NCI-H82 (cell line): ENCODE measurements around the gene RICTOR.
"Not testable (repeated sequence)": the region's sequence is repeated elsewhere in the genome, so short reads cannot be mapped to it uniquely, and the experiment has no call there.

Experiments used
- DNase-seq: peaks from one replicate; lab custom pipeline; 2025; lab: John Stamatoyannopoulos, UW

Gene RICTOR

DNA sequence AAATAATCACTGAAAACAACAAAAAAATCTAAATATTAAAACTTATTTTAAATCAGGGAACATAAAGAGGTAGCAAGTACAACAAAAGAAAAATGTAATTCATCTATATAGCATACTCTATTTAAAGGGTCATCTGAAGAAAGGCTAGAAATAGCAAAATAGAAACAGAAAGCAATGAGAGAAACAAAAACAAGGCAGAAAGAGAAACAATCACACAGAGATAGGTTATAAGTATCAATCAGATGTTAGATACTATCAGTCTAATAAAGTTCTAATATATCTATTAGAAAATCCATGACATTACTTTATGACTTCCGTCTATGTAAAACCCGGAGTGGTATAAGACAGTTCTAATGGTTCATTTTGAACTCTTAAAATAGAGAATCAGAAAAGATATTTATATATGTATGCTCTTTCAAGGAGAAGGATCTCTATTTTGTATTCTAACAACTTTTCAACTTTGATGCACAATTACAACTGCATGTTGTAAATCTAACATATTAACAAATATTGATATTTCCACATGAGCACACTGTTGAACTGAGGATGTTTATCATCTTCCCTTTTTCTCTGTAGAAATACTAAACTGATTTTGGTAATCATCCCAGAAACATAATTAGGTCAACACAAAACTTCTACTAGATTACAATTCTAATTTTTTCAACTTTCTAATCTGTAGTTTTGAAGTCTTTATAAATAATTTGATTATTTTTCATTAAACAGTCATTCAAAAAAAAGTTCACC lies 15.8 kb downstream of the RICTOR start:
- no peak for DNase-seq

DNA sequence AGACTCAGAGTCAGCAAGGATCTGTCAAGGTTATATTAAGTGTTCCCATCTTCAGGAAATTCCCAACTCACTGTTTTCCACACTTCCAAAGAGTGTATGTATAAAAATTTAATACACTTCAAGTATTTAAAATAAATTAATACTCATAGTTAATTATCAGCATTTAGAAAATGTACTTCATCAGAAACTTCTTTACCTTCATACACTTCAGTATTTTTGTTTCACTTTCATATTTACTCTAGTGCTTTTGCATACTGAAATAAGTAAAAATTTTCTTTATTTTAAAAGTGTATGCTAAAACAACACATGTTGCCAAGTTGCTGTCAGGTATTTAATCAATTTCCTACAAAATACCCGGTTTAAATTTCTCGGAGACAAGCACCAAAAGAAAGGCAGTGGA lies 16.5 kb downstream of the RICTOR start:
- no peak for DNase-seq

DNA sequence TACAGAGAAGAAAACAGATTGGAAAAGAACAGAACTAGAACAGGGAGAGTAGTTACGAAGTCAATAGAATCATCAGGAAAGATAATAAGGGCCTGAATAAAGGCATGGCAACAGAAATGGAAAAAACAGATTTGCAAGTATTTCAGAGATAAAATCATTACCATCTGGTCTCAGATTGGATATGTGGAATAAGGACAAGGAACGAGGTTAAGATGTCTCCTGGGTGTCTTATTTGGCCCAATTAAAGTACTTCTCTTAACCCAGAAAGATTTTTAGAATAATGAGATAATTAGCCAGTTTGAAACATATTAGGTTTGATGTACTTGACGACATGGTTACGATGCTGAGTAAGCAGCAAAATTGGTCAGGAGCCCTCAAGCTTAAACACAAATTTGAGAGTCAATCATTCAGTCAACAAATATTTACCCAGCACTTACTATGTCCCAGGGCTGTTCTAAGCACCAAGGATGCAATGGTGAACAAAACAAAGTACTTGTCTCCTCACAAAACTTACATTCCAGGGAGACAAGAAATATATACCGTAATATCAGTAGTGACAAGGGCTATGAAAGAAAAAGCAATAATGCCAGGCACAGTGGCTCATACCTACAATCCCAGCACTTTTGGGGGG lies 18.3 kb downstream of the RICTOR start:
- no peak for DNase-seq

DNA sequence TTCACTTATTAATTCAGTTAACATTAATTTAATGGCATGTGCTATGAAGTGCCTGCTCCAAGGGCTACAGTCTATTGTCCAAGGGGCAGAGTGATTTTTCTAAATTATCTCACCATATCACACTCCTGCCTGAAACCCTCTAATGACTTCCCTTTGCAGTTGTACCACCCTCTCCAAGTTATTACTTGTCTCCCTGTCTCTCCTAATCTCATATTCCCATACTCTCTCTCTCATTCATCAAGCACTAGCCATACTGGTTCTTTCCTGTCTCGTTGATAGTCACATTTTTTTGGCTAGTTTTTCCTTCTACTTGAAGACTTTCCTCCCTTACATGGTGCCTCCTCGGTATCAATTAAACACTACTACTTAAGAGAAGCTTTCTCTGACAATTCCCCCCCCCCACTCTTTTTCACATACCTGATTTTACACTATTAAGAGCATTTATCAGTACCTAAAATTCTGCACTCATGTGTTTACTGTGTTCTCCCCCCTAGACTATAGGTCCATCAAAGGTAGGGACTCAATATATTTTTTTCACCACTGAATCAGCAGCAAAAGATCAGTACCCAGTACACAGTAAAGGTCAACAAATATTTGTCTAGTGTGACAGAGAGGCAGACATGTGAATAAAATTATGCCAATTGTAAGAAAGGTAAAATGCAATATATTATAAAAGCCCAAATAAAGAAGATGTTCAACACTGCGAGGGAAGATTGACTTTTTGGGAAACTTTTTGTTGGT lies 19.0 kb downstream of the RICTOR start:
- no peak for DNase-seq

DNA sequence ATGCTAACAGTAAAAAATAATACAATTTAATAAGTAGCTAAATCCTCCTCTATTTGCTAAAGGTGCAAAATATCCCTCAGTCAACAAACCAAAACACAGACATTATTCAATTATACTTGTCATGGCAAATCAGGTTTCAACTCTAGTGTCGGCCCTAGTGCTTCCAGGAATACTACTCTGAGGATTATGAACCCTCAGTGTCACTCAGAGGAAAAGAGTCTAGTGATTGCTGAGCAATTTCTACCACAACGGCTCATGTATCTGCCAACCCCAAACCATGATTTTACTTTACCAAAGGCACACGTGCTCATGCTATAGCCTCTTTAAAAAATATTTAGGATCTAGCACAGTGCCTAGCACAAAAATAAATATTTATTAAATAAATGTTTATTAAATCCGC lies 21.0 kb downstream of the RICTOR start:
- DNase-seq: no peak

DNA sequence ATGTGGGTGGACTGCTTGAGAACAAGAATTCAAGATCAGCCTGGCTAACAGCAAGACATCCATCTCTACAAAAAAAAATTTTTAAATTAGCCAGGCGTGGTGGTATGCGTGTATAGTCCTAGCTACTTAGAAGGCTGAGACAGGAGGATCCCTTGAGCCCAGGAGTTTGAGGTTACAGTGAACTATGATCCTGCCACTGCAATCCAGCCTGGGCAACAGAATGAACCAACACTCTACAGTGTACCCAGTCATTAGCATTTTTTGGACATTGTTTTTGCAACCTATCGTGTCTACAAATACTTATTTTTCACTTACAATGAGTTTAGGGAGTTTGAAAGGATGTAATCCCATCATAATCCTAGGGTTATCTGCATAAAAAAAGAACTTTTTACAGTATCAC lies 22.1 kb downstream of the RICTOR start:
- DNase-seq: no peak

DNA sequence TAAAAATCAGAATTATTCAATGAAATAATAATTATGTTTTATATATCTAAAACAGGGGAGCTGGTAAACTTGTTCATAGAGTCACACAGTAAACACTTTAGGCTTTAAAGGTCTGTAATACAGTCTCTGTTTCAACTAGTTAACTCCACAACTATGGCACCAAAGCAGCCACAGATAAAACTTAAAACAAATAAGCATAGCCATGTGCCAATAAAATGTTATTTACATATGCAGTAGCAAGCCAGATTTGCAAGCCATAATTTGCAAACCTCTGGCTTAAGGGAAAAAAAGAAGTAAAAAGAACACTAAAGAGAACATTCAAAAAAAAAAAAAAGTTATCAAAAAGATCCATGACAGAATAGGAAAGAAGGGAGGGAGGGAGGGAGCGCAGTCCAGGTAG lies 24.9 kb downstream of the RICTOR start:
- DNase-seq: no peak

DNA sequence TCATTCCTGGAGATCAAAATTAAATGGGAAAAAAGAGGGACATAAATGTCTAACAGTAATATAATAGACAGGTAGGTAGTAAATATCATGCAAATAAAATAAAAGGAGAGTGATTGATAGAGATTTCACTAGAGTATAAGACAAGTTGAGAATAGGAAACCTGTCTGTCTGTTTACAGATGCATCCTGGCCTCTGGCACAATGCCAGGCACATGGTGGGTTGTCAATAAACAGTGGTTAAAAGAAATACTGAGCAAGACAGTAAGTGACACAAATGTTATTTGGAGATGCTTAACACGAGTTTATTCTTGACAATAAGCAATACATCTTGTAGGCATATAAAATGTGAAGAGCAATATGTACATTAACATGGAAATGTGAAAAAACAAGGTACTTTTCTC lies 33.3 kb downstream of the RICTOR start:
- peak; percentile 2 for DNase-seq

DNA sequence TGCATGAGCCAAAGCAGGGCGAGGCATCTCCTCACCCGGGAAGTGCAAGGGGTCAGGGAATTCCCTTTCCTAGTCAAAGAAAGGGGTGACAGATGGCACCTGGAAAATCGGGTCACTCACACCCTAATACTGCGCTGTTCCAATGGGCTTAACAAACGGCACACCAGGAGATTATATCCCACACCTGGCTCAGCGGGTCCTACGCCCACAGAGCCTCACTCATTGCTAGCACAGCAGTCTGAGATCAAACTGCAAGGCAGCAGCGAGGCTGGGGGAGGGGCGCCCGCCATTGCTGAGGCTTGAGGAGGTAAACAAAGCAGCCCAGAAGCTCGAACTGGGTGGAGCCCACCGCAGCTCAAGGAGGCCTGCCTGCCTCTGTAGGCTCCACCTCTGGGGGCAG lies 39.7 kb downstream of the RICTOR start:
- not testable (repeated sequence) for DNase-seq

DNA sequence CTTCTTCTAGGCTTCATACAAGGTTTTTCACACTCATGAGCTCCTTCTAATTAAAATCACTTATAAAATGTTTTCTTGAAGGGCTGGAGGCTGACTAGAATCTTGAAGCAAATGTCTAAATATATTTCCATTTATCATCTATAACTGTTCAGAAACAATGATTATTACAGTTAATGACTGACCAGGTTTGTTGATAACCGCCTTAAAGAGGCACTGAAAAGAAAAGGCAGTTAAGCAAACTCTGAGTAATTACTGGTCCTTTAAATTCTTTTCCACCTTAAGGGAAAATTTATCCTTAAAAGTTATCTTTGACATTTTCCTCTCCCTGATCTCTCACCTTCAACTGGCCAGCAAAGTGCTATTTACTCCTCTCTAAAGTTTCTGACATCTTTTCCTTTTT lies 43.2 kb downstream of the RICTOR start:
- no peak for DNase-seq

DNA sequence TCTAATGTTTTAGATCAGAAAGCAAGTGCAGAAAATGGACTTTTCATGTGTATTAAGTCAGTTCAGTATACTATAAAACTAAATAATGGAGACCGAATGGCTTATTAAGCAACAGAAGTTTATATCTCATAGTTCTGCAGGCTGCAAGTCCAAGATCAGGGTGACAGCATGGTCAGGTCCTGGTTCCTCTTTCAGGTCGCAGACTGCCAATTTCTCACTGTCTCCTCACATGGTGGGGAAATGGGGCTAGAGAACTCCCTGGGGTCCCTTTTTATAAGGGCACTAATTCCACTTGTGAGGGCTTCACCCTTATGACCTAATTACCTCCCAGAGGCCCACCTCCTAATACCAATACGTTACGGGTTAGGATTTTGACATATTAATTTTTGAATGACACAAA lies 48.7 kb downstream of the RICTOR start:
- no peak for DNase-seq

DNA sequence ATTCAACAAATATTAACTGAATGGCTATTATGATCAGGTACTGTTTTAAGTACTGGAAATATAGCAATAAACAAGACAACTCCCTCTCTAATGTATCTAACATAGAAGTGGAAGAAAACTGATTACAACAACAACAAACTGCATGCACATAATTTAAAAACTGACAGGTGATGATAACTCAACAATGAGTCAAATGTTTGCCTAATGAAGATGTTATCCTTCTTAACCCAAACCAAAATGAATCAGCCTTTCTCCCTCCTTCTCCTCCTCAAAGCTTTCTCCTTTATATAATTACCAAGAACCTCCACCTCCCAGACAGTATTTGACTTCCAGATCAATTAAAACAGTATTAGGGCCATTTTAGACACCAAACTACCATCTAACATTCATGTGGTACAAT lies 49.3 kb downstream of the RICTOR start:
- DNase-seq: no peak

DNA sequence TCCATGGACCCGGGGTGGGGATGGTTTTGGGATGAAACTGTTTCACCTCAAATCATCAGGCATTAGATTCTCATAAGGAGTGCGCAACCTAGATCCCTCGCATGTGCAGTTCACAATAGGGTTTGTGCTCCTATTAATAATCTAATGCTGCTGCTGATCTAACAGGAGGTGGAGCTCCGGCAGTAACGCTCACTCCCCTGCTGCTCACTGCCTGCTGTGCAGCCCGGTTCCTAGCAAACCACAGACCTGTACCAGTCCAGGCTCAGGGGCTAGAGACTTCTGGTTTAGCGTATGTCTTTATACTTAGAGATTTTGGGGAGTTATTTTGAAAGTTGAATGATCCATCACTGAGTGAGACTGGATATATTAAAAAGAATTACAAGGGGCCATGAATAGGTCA lies 50.2 kb downstream of the RICTOR start:
- peak; percentile 32 for DNase-seq

DNA sequence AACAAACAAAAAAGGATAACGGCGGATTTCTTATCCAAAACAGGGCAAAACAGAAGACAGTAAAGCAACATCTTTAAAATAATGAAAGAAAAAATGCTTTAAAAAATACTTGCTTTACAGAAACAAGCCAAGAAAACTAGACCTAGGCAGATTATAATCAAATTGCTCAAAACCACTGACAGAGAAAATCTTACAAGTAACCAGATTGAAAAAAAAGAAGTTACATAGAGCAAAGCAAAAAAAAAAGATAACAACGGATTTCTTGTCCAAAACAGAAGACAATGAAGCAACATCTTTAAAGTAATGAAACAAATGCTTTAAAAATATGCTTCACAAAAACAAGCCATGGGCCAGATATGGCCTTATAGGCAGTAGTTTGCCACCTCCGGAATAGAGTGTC lies 51.1 kb downstream of the RICTOR start:
- DNase-seq: no peak

DNA sequence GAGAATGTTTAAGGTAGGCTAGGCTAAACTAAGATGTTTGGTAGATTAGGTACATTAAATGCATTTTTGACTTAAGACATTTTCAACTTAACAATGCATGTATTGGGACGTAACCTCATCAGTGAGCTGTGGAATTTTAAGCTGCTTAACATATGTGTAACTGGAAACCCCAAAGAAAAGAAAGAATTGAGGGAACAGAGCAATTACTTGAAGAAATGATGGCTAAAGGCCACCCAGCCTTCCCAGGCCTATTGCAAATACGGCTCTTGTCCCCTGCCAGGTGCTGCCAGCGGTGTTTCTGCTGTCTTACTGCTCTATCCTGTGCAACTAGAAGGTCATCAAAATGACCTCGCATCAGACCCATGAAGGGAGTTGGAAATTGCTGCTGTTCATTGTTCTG lies 52.0 kb downstream of the RICTOR start:
- DNase-seq: no peak

DNA sequence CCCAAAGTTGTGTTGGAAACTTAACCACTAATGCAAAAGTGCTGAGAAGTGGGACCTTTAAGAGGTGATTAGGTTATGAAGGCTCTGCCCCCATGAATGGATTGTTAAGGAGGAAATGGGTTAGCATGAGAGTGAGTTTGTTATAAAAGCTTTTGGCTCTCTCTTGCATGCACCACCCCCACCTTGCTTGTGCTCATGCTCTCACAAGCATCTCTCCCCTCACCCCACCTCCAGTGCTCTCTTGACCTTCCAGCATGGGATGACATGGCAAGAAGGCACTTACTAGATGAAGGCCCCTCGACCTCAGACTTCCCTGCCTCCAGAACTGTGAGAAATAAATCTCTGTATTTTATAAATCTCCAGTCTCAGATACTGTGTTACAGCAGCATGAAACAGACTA lies 52.8 kb downstream of the RICTOR start:
- DNase-seq: no peak

DNA sequence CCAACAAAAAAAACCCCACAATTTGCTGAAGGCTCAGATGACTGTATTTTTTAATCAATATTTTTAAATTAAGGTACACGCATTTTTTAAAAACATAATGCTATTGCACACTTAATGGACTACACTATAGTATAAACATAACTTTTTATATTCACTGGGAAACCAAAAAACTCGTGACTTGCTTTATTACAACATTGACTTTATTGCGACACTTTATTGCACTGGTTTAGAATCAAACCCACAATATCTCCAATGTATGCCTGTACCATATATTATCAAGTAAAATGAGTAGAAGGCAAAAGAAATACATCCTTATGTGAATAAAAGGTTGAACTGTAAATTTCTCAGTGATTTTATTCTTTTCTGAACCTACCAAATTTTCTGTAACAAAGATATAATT lies 53.7 kb downstream of the RICTOR start:
- no peak for DNase-seq

DNA sequence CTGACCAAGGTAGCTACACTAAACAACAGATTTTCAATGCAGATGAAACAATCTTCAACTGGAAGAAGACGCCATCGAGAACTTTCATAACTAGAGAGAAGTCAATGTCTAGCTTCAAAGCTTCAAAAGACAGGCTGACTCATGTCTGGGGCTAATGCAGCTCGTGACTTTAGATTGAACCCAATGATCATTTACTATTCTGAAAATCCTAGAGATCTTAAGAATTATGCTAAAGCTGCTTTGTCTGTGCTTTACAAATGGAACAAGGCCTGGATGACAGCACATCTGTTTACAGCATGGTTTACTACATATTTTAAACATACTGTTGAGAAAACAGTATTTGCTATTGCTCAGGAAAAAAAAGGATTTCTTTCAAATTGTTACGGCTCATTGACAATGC lies 54.9 kb downstream of the RICTOR start:
- no peak for DNase-seq

DNA sequence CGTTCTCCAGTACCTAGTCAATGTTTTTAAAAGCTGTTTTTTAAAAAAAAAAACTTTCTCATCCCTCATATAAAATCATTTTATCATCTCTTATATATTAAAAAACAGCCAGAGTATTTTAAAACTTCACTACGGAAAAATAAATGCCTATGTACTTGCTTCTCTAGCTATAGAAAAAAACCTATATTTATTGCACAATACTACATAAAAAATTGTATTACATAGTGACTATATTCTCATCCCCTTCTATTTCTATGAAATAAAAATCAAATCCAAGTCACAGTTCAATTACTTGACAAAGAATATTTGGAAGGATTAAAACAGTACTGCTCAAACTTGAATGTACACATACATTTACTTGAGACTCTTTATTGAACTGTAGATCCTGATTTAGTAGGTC lies 56.7 kb downstream of the RICTOR start:
- no peak for DNase-seq

DNA sequence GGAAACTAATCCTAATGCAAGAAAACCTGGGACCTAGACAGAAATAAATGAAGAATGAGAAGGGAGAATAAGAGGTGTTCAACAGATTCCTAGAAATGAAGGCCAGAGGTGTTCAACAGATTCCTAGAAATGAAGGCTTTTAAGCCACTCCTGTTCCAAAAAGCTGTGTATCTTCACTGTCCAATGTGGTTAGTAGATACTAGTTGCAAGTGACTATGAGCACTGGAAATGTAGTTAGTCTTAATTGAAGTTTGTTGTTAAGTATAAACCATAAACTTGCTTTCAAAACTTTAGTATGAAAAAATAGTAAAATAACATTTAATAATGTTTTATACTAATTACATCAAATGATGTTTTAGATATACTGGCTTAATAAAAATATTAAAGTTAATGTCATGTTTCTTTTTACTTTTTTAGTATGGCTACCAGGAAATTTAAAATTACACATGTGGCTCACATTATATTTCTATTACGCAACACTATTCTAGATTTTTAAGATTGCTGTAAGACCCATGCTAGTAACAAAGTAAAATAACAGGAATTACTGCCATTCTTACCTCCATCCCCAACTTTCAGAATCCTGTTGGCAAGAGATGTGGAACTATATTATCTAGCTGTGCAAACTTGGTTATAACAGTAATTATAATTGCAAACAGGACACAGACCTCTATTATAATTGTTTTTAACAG lies 57.5 kb downstream of the RICTOR start:
- DNase-seq: no peak

DNA sequence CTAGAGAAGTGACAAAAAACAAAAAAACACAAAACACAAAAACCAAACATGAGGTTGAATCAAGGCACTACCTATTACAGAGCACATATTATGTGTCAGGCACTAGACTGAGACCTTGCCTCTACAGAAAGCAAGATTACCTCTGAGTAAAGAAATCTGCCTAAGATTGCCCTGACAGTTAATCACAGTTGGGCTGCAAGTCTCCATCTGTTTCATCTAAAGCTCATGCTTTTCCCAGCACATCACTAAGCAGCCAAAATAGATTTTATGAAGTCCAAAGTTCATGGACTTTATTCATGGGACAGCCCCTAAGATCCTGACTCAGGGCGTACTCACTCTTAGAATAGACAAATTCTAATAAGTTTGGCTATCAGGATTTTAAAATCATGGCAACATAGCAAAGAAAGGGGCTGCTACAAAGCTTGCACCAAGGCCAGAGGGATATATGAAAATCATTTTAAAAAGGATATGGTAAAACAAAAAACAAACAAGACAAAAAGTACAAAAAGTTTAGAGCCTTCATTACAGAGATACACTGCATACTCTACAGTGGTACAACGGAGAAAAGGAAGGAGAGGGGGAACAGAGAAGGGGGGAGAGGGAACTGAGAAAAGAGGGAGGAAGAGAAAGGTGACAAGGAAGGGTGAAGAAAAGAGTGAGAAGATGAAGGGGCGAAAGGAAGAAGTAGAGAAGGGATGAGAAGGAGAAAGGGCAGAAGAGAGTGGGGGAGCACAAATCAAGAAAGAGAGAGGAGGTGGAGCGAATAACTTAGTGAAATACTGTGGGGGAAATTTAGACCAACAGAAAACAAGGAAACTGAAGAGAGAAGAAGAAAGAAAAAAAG lies 58.2 kb downstream of the RICTOR start:
- peak; percentile 69 for DNase-seq

DNA sequence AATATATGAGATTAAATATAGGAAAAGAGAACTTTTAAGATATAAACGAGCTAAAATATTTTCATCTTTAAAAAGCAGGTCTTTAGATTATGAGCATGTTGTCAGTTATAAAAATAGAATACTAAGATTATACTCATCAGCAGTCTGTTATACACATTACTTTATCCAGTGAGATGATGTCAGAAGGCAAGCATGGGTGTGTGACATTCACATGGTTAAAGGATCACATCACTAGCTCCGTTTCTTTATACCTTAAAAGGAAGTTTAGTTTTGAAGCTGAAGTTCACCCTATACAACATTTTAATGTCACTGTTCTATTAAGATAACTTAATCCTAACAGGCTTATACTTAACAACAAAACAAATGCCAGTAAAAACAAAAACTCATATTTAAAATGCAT lies 59.6 kb downstream of the RICTOR start:
- no peak for DNase-seq
